Smooth muscle cell (in vitro differentiated cells): Measurements from ENCODE around the gene TRMT2A. TPM values are rescaled to one million over a fixed set of nuclear protein-coding genes. Genes with fewer than 3 reads are reported as not detected.
"Not testable (repeated sequence)": the region's sequence is repeated elsewhere in the genome, so short reads cannot be mapped to it uniquely, and the experiment has no call there.

Experiments used
- DNase-seq: peaks from one replicate; lab custom pipeline; 2025; ENCODE audit not compliant: unreplicated experiment; lab: John Stamatoyannopoulos, UW
- H2AFZ ChIP-seq: fragments of 200-600 bp; sonication (generic); 2 replicates; pipeline ENCODE4 v1.6.0; 2016; ENCODE audit warnings: antibody characterized with exemption, low read depth, mild to moderate bottlenecking
- H3F3A ChIP-seq: fragments of 200-600 bp; sonication (generic); 2 replicates; pipeline ENCODE4 v1.6.0; 2017; ENCODE audit warnings: antibody characterized with exemption, low read depth
- H3K27ac ChIP-seq: fragments of 200-600 bp; sonication (generic); 2 replicates; pipeline ENCODE4 v1.5.1; 2016; ENCODE audit warnings: low read depth, mild to moderate bottlenecking
- H3K27me3 ChIP-seq: fragments of 200-600 bp; sonication (generic); 2 replicates; pipeline ENCODE4 v1.6.1; 2016; ENCODE audit warnings: low read depth, mild to moderate bottlenecking
- H3K36me3 ChIP-seq: fragments of 200-600 bp; sonication (generic); 2 replicates; pipeline ENCODE4 v1.5.1; 2016; ENCODE audit warnings: low read depth
- H3K4me1 ChIP-seq: fragments of 200-600 bp; sonication (generic); 2 replicates; pipeline ENCODE4 v1.5.1; 2016; ENCODE audit warnings: low read depth
- H3K4me2 ChIP-seq: fragments of 200-600 bp; sonication (generic); 2 replicates; pipeline ENCODE4 v1.6.0; 2016; ENCODE audit warnings: mild to moderate bottlenecking
- H3K4me3 ChIP-seq: fragments of 200-600 bp; sonication (generic); 2 replicates; pipeline ENCODE4 v1.5.1; 2016; ENCODE audit warnings: mild to moderate bottlenecking
- H3K79me2 ChIP-seq: fragments of 200-600 bp; sonication (generic); 2 replicates; pipeline ENCODE4 v1.6.0; 2016; ENCODE audit warnings: low read depth, mild to moderate bottlenecking
- H3K9ac ChIP-seq: fragments of 200-600 bp; sonication (generic); 2 replicates; pipeline ENCODE4 v1.6.0; 2016; ENCODE audit warnings: low read depth
- H3K9me3 ChIP-seq: fragments of 200-600 bp; sonication (generic); replicated peaks from 2 replicates; pipeline ENCODE4 v1.5.1; 2016; ENCODE audit warnings: low read depth
- H4K20me1 ChIP-seq: fragments of 200-600 bp; sonication (generic); 2 replicates; pipeline ENCODE4 v1.6.0; 2016; ENCODE audit warnings: low read depth
- WGBS: methylation state at CpG from one replicate; pipeline ENCODE4 v1.1.7; 2016; ENCODE audit warnings: low lambda C conversion rate; 5-methylcytosine and 5-hydroxymethylcytosine counted together
- polyA plus RNA-seq: library from polyadenylated mRNA; unstranded; fragments of >200 nt; fragmentation: Nextera tagmentation; extraction: Ambion mirVana; gene quantifications from 2 replicates; pipeline ENCODE4 v1.2.1, GENCODE V29; 2016
- total RNA-seq: library from RNA; depleted of rRNA; stranded (reverse); fragments of >200 nt; gene quantifications from 2 replicates; pipeline ENCODE4 v1.2.3, GENCODE V29; 2014
- TF ChIP-seq, protein P1 (sequence below): fragments of 200-600 bp; sonication (generic); IDR thresholded peaks from 2 replicates; pipeline ENCODE4 v1.5.1; 2017; ENCODE audit warnings: borderline replicate concordance, mild to moderate bottlenecking, antibody characterized with exemption; ENCODE audit not compliant: insufficient read depth, poor library complexity, severe bottlenecking

The TRMT2A gene
- total and polyA plus RNA-seq, 2 experiments from 2014 or later, result 21.1 to 32.1 TPM

GRCh38 chr22:20069331-20070042 lies 47.5 kb downstream of the TRMT2A start:
- Histone ChIP-seq H3K4me2 (no peak overlapping the region), H3K9me3 (no peaks in the 10 kb centered on the region), H3K27me3 (no peaks in the 10 kb centered on the region), H3K36me3 (no peaks in the 10 kb centered on the region), H4K20me1 (no peaks in the 10 kb centered on the region), H3K27ac (no peak overlapping the region), H3K9ac (no peak overlapping the region), H3K4me3 (no peak overlapping the region), H3K79me2 (no peaks in the 10 kb centered on the region), H3F3A (no peaks in the 10 kb centered on the region), H3K4me1 (no peaks in the 10 kb centered on the region), H2AFZ (no peak overlapping the region)
- no peak for DNase-seq
- WGBS, result 97% methylated on average over 7 of the region's 7 CpGs
- TF ChIP-seq, protein P1, sequence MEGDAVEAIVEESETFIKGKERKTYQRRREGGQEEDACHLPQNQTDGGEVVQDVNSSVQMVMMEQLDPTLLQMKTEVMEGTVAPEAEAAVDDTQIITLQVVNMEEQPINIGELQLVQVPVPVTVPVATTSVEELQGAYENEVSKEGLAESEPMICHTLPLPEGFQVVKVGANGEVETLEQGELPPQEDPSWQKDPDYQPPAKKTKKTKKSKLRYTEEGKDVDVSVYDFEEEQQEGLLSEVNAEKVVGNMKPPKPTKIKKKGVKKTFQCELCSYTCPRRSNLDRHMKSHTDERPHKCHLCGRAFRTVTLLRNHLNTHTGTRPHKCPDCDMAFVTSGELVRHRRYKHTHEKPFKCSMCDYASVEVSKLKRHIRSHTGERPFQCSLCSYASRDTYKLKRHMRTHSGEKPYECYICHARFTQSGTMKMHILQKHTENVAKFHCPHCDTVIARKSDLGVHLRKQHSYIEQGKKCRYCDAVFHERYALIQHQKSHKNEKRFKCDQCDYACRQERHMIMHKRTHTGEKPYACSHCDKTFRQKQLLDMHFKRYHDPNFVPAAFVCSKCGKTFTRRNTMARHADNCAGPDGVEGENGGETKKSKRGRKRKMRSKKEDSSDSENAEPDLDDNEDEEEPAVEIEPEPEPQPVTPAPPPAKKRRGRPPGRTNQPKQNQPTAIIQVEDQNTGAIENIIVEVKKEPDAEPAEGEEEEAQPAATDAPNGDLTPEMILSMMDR, result no peak

DNA sequence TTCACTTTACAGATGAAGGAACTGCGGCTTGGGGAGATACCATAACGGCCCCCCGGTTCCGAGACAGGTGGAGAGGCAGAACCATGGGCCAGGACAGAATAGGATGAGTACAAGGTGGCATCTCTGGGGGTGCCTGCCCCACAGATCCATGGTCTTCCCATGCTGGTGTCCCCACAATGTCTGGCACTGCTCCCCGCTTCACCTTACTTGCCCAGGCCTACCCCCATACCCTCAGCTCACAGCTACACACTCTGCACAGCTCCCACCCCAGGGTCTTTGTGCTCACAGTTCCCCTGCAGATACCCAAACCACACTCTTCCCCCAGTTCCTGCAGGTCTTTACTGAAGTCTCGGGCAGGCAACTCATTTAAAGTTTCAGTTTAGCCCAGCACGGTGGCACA lies 48.4 kb downstream of the TRMT2A start:
- Histone ChIP-seq H3K4me1 (no peaks in the 10 kb centered on the region), H2AFZ (no peak overlapping the region), H3K4me3 (no peak overlapping the region), H3K79me2 (no peaks in the 10 kb centered on the region), H3K36me3 (no peaks in the 10 kb centered on the region), H3K27ac (no peak overlapping the region), H3K9me3 (no peaks in the 10 kb centered on the region), H3K4me2 (no peak overlapping the region), H3K9ac (no peak overlapping the region), H3F3A (no peaks in the 10 kb centered on the region), H4K20me1 (no peaks in the 10 kb centered on the region), H3K27me3 (no peaks in the 10 kb centered on the region)
- TF ChIP-seq, protein P1, result no peak
- DNase-seq, result no peak
- 96% methylated on average over 7 of the region's 7 CpGs for WGBS

- H3K9me3 ChIP-seq, H3K79me2 ChIP-seq, H3K27ac ChIP-seq, DNase-seq, H2AFZ ChIP-seq, H3K4me3 ChIP-seq, H3K36me3 ChIP-seq, H3K27me3 ChIP-seq, H3F3A ChIP-seq, H3K4me1 ChIP-seq, H3K4me2 ChIP-seq, H4K20me1 ChIP-seq, H3K9ac ChIP-seq: not testable (repeated sequence)
- 94% methylated on average over 3 of the region's 3 CpGs for WGBS
These were observed 49.7 kb downstream of the TRMT2A start for GRCh38 chr22:20067384-20067682.

DNA sequence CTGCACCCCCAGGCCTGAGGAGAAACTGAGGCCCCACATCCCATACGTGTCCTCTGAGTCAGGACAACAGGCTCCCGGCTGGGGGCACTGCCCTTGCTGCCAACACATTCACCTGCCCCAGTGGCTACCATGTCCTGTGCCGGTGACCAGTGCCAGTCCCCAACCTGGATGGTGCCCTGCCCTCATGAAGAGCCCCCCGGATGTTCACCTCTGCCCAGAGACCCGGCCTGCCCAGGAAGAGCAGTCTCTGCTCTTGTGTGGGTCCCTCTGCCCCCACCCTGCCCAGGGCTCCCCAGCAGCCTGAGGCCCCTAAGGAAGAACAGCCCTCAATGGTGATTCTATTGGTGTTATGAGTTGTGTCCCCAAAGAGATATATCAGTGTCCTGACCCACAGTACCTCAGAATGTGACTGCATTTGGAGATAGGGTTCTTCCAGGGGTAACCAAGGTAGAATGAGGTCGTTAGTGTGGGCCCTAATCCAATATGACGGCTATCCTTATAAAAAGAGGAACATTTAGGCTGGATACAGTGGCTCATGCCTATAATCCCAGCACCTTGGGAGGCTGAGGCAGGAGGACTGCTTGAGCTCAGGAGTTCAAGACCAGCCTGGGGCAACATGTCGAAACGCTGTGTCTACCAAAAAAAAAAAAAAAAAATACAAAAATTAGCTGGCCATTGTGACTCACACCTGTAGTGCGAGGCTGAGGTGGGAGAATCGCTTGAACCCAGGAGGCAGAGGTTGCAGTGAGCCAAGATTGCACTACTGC lies 50.2 kb downstream of the TRMT2A start:
- Histone ChIP-seq H3K4me3 (no peak overlapping the region), H3K9ac (no peak overlapping the region), H3K4me2 (no peak overlapping the region), H3K27me3 (no peaks in the 10 kb centered on the region), H3K27ac (no peak overlapping the region), H2AFZ (no peak overlapping the region), H3K36me3 (no peaks in the 10 kb centered on the region), H4K20me1 (no peaks in the 10 kb centered on the region), H3K9me3 (no peaks in the 10 kb centered on the region), H3K79me2 (no peaks in the 10 kb centered on the region), H3K4me1 (no peaks in the 10 kb centered on the region), H3F3A (no peaks in the 10 kb centered on the region)
- TF ChIP-seq, protein P1, result no peak
- no peak for DNase-seq
- WGBS, result 94% methylated on average over 11 of the region's 11 CpGs
